NCI-H2107 (cell line): ENCODE results near the gene DIPK1A.
"Not testable (repeated sequence)": the region's sequence is repeated elsewhere in the genome, so short reads cannot be mapped to it uniquely, and the experiment has no call there.

Experiments used
- DNase-seq: peaks from one replicate; lab custom pipeline; 2025; lab: John Stamatoyannopoulos, UW

The DIPK1A gene

GRCh38 chr1:92980732-92981647, 19.7 kb upstream of the DIPK1A start:
- no peak for DNase-seq

- DNase-seq = no peak
Measured at GRCh38 chr1:92975551-92976232, 14.4 kb upstream of the DIPK1A start.

GRCh38 chr1:92974112-92974511, 12.8 kb upstream of the DIPK1A start:
- DNase-seq = not testable (repeated sequence)

GRCh38 chr1:92973203-92973897, 12.1 kb upstream of the DIPK1A start:
- no peak for DNase-seq

- no peak for DNase-seq
Measured at GRCh38 chr1:92972409-92973129, 11.3 kb upstream of the DIPK1A start.

- not testable (repeated sequence) for DNase-seq
Measured at GRCh38 chr1:92971932-92972331, 10.7 kb upstream of the DIPK1A start.

- DNase-seq = no peak
Measured at GRCh38 chr1:92970990-92971689, 9.9 kb upstream of the DIPK1A start.

- no peak for DNase-seq
Measured at GRCh38 chr1:92969517-92969916, 8.3 kb upstream of the DIPK1A start.

GRCh38 chr1:92968138-92969032, 7.1 kb upstream of the DIPK1A start:
- no peak for DNase-seq

GRCh38 chr1:92964998-92965397, 3.7 kb upstream of the DIPK1A start:
- no peak for DNase-seq

GRCh38 chr1:92964316-92964715, 3.1 kb upstream of the DIPK1A start:
- no peak for DNase-seq

- DNase-seq = no peak
Measured at GRCh38 chr1:92961896-92962752, 862 bp upstream of the DIPK1A start.

- DNase-seq = no peak
Measured at GRCh38 chr1:92960395-92961130, 699 bp downstream of the DIPK1A start.

- DNase-seq = no peak
Measured at GRCh38 chr1:92958203-92958970, 2.9 kb downstream of the DIPK1A start.

GRCh38 chr1:92957030-92957734, 4.1 kb downstream of the DIPK1A start:
- no peak for DNase-seq

- no peak for DNase-seq
Measured at GRCh38 chr1:92956254-92957029, 4.8 kb downstream of the DIPK1A start.
